ENCODE measurements around the gene PDSS2.

Gene PDSS2

DNA sequence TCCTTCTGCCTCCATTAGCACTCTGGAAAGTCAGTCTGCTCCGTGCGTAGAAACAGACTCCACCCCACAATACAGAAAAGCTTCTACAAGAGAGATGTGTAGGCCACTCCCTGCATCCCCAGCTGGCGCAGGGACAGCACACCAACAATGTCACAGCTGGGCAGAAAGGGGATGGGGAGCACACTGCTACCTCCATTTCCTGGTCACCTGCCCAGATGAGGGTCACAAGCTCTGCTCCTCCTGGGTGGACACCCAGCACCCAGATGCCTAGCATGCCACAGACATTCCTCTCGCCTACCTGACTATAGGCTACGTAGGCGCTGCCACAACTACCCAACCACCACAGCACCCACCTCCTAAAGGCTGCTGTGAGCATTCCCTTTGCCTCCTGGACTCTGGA lies 356.3 kb downstream of the PDSS2 start:
- no peak for DNase-seq
- no peak for TF ChIP-seq GATA1 (IDR thresholded peaks at IDR 0.05; ENCODE audit: low read depth, low read length)
- TF ChIP-seq POLR2A (IDR thresholded peaks at IDR 0.05; ENCODE audit: low read length) = no peak
